GM21717 (cell line): Measurements from ENCODE around the gene PLD2.
"Not testable (repeated sequence)": the region's sequence is repeated elsewhere in the genome, so short reads cannot be mapped to it uniquely, and the experiment has no call there.

Source experiments
- ATAC-seq: cut with Tn5 transposase; IDR thresholded peaks from one replicate; pipeline ENCODE4 v1.9.1; 2021; ENCODE audit warnings: mild to moderate bottlenecking, moderate library complexity; ENCODE audit not compliant: unreplicated experiment

Gene PLD2

DNA sequence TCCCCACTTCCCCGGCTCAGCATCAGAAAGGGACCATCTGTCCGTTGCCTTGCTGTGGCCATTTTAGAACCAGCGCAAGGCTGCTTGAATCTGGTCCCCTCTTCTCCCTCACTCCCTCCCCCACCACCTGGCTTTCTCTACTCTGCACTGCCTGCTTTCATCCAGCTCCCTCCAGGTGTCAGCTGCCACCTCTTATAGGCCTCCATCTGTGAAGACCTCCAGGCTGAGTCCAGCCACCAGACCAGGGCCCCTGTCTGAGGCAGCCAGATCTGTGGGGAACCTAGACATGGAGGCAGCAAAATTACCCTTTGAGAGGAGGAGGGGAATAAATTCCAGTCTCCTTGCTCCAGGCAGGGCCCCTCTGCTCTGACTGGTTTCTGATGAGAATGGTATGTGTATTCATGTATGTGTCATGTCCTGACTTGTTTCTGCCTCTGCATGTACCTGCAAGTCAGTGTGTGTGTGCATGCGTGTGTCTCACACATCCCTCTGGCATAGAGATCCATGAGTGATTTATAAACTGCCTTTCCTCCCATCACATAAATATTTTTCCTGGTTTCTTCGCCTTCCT, 47.2 kb downstream of the PLD2 start:
- no peak for ATAC-seq

DNA sequence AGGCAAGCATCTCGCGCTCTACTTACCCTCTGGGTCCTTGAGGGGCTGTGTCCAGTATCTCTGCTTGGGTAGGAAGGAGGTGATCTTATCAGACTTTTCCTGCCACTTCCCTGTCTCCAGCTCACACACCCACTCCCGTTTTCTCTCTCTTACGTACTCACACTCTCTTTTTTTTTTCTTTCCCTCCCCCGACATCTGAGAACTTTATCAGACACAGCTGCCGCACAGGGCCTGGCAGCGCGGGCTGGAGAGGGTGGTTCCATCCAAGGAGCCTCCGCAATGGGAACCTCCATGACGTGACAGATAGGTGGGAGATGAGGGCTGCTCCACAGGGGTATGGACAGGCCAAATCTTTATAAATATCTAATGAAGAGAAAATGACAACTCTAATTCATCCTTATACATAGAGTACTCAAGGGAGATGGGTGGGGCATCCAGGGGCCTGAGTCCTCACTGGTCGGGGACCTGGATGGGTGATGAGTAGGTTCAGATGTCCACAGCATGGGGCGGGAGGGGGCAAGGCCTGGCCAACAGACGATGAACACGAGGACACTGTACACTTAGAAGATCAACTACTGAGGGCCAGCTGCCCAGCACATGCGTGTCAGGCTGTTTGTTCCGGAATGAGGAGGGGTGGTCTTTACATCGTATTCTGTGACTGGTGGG, 49.5 kb downstream of the PLD2 start:
- ATAC-seq, result no peak

DNA sequence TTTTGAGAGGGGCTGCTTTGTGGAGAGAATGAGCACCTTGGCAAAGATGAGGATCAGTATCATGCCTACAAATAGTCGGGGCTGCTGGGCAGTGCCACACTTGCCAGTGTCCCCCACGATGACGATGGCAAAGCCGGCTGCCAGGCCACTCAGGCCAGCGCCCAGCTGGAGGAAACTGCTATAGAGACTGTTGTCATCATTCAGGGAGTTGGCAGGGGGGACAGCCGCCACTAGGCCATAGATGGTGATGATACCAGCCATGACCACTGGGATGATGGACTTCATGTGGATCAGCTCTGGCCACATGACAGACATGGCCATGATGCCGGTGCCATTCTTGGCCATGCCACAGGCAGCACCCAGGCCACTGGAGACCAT, 50.0 kb downstream of the PLD2 start:
- no peak for ATAC-seq

DNA sequence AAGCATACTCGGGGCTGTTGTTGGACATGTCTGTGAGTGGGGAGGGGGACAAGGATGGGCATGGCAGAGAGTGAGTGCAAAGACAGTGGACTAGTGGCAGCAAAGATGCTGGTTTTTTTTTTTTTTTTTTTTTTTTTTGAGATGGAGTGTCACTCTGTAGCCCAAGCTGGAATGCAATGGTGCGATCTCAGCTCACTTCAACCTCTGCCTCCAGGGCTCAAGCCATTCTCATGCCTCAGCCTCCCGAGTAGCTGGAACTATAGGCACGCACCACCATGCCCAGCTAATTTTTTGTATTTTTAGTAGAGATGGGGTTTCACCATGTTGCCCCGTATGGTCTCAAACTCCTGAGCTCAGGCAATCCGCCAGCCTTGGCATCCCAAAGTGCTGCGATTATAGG, 50.4 kb downstream of the PLD2 start:
- not testable (repeated sequence) for ATAC-seq

DNA sequence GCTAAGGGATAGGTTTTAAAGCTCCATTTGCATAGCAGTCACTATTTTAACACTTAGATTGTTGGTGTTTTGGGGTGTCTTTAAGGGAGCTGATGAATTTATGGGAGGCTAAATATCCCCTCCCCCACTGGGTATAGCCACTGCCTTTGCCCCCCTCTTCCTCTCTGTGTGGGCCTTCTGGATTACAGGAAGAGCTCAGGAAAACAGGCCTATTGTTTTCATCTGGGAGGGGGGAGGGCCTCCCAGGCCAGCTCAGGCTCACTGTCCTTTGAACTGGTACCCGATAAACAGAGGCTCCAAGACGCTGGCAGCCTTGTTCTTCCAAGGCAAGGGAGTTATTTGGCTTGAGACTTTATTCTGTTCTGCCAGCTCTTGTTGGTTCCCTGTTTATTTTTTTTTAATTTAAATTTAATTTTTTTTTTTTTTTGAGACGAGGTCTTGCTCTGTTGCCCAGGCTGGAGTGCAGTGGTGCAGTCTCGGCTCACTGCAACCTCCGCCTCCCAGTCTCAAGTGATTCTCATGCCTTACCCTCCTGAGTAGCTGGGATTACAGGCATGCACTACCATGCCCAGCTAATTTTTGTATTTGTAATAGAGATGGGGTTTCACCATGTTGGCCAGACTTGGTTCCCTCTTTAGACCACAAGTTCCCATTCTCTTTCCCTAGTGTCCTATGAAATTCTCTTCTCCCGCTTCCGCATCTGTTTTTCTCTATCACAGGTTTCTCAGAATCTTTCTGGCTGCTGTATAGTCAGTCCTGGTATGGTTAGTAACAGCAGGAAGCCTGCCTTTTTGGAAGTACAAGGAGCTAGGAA, 51.3 kb downstream of the PLD2 start:
- no peak for ATAC-seq

DNA sequence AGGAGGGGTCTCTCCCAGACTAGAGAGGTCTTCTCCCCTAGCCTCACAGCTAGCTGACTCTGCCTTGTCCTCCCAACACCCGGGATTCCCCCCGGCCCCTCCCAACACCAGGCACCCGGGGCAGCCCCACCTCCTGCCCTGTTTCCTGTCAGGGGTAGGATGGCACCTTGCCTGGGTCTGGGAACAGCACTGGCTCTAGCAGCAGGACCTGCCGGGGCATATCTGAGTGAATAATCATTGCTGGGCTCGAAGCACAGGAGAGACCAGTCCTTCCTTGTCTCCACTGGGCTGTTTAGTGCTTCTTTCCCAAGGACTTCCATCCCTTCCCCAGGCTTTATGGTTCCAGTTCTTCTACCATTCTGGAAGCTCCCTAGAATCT, 51.9 kb downstream of the PLD2 start:
- ATAC-seq, result no peak

DNA sequence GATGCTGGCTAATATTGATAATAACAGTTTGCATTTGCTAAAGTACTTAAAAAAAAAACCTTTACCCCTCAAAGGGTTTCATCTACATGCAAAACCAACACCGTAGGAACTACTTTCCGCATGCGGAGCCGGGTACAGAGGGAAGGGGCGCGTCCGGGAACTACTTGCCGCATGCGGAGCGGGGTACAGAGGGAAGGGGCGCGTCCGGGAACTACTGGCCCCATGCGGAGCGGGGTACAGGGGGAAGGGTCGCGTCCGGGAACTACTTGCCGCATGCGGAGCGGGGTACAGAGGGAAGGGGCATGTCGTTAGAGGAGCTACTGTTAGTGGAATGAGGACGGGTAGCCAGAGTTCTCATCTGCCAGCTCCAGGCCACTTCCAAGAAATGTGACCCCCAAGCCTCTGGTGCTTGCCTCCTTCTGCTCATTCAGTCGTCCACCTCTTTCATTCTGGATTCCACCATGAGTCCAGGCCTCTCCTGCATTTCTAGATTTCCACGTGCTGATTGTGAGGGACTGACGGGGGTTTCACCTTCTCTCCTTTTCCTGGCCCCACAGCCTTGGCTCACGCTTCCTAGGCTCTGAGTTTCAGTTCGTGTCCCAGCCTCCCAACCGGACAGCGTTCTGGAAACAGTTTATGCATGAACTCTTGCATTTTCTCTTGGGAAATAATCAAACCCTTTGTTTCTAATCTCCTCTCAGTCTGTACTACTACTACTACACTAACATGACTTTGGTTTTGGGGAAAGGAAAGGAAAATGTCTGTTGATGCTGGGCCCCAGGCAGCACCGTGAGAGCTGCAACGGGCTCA, 53.1 kb downstream of the PLD2 start:
- ATAC-seq, result no peak

DNA sequence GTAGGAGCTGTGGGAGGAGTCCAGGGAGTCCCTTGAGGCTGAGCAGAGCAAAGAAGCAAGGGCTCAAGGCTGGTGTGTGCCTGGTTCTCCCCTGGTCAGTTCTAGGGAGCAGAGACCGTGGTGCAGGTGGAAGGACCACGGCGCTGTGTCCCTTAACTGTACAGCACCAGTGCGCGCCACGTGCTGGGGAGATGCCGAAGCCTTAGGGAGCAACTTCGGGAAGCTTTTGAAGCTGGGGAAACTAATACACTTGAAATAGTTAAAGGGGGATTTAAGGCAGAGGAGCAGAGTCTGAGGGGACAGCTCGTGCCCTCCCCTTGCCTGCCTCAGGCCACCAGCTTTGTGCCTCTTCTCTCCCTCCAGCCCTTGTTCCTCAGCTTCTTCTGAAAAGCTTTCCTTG, 53.7 kb downstream of the PLD2 start:
- ATAC-seq, result no peak

DNA sequence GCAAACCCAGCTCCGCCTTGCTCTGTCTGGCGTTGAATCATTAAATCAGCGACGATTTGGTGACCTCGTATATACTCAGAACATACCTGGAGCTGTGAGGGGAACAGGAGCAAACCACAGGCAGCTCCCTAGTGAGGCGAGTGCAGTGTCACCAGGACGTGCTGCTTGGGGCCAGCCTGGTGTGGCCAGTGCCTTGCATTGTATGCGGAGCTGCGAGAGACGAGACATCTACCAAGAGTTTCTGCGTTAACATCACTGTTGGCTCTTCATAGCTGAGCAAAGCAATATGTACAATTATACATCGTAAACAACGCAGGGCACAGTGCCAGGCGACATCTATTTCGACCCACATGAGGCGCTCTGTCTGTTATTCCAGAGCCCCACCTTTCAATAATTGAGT, 54.1 kb downstream of the PLD2 start:
- ATAC-seq, result no peak

DNA sequence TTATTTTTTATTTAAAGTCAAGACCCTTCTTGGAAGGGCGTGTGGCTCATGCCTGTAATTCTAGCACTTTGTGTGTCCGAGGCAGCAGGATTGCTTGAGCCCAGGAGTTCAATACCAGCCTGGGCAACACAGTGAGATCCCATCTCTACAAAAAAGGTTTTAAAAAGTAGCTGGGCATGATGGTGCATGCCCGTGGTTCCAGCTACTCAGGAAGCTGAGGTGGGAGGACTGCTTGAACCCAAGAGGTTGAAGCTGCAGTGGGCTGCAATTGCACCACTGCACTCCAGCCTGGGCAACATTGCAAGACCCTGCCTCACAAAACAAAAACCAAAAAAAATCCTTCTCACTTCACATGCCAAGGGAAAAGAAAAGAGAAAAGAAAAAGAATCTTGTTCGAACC, 55.8 kb downstream of the PLD2 start:
- ATAC-seq, result no peak

DNA sequence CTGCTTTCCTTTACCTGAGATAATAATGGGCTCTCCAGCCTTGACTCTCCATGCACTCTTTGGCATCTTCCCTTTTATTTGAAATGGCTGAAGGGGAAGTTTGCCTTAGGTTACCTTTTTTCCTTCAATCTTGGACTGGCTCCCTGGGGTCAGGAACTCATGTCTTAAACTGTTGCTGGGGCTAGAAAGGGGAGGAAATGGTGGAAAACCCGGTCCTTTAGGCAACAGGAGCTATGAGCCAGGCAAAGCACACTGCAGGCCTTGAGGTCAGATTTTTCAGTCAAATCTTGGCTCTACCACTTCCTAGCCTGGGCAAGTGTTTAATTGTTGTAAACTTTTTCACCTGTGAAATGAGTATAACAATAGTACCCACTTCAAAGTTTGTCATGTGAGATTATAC, 56.4 kb downstream of the PLD2 start:
- no peak for ATAC-seq

DNA sequence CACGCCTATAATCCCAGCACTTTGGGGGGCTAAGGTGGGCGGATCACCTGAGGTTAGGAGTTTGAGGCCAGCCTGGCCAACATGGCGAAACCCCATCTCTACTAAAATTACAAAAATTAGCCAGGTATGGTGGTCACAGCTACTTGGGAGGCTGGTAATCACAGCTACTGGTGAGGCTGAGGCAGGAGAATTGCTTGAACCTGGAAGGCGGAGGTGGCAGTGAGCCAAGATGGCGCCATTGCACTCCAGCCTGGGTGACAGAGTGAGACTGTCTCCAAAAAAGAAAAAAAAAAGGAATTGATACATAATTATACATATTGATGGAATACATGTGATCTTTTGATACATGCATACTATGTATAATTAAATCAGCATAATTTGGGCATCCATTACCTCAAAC, 60.6 kb downstream of the PLD2 start:
- not testable (repeated sequence) for ATAC-seq

DNA sequence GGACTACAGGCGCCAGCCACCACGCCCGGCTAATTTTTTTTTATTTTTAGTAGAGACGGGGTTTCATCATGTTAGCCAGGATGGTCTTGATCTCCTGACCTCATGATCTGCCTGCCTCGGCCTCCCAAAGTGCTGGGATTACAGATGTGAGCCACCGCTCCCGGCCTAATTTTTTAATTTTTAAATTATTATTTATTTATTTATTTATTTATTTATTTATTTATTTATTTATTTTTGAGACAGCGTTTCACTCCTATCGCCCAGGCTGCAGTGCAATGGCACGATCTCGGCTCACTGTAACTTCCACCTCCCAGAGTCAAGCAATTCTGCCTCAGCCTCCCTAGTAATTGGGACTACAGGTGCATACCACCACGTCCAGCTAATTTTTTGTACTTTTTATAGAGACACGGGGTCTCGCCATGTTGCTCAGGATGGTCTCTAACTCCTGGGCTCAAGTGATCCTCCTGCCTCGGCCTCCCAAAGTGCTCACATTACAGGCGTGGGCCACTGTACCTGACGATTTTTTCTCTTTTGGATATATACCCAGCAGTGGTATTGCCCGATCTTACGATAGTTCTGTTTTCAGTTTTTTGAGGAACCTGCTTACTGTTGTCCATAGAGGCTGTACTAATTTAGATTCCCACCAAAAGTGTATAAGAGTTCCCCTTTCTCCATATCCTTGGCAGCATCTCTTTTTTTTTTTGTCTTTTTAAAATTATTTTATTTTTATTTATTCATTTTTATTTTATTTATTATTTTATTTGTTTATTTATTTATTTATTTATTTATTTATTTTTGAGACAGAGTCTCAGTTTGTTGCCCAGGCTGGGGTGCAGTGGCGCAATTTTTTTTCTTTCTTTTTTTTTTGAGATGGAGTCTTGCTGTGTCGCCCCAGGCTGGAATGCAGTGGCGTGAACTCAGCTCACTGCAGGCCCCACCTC, 62.4 kb downstream of the PLD2 start:
- not testable (repeated sequence) for ATAC-seq

DNA sequence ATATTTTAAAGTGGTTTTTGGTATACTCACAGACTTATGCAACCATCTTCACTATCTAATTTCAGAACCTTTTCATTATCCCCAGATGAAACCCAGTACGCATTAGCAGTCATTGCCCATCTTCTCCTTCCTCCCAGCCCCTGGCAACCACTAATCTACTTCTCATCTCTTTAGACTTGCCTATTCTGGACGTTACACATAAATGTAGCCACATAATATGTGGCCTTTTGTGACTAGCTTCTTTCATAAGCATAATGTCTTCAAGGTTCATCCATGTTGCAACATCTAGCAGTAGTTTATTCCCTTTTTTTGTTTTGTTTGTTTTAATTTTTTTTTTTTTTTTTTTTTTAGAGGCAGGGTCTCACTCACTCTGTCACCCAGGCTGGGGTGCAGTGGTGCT, 63.9 kb downstream of the PLD2 start:
- ATAC-seq, result no peak

DNA sequence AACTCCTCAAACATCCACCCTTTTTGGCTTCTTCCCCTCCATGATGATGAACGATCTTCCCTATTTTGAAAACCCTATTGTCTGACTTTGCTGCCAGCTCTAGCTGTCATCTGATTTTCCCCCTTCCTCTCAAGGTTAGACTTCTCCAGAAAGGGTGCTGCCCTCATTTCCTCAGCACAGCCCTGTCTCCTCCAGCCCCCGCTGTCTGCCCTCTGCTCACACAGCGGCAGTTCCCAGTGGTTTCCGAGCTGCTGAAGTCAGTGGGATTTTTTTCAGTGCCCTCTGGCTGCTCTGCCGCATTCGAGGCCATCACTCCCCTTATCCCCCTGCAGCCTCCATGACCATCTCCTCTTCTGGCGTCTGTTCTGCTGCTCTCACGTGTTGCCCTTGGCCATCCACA, 65.8 kb downstream of the PLD2 start:
- ATAC-seq, result no peak
